HG02642 (cell line): Measurements from ENCODE around the gene AGTRAP.

ENCODE experiments used
- ATAC-seq: cut with Tn5 transposase; IDR thresholded peaks from one replicate; pipeline ENCODE4 v1.9.1; 2021; ENCODE audit warnings: mild to moderate bottlenecking; ENCODE audit not compliant: unreplicated experiment, poor library complexity

The AGTRAP gene

DNA sequence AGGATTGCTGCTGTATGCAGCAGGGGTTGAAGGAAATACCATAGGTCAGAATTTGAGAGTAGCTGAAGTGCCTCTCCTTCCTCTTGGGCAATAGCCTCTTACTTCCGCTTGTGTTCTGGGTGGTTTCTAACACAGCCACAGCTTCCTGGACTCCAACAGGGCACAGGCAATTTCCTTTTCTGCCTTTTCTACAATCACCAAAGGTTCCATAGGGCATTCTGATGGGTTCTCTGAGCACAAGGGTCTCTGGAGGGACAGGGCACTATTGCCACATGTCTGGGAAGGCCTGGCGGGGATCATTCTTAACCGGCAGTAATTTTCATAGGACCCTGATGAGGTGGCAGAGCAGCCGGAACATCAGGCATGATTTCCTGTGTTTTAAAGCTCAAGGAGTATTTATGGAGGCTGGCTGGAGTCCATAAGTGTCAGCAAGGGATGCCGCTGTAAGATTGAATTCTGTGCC lies 5.5 kb upstream of the AGTRAP start:
- ATAC-seq: no peak

DNA sequence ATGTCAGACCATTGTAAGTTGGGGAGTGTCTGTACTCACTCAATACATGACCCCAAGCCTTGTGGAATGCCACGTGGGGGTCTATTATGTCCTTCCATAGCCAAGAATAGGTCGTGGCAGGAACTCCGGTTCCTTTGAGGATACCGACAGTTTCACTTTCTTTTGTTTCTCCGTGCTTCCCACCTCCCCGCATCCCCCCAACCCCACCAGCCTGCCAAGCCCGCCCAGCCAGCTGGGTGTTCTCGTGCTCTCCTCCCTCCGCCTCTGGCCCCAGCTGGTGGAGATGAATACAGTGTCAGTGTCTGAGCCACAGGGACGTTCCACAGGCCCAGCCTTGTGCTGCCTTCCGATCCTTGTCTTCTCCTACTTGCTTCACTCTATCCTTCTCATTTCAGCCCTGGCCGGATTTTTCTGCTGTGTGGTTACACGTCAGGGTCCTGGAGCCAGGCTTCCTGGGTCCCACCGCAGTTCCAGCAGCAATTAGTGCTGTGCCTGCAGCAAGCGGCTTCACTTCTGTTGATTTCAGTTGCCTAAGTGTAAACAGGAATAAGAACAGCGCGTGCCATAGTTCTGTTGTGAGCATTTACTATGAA lies 4.1 kb upstream of the AGTRAP start:
- no peak for ATAC-seq

DNA sequence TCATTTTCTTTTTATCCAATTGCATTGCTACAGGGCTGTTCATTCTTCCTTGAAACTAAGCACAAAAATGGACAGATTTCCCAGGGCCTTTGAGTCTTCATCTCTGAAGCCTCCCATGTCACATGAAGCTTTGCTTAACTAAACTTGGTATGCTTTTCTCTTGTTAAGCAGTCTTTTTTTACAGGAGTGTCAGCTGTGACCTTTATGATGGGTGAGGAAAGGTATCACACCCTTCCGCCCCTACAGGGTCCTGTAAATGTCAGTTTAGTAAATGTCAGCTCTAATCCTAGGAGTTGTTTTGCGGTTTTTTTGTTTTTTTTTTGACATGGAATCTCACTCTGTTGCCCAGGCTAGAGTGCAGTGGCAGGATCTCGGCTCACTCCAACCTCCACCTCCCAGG lies 2.6 kb upstream of the AGTRAP start:
- ATAC-seq: no peak

DNA sequence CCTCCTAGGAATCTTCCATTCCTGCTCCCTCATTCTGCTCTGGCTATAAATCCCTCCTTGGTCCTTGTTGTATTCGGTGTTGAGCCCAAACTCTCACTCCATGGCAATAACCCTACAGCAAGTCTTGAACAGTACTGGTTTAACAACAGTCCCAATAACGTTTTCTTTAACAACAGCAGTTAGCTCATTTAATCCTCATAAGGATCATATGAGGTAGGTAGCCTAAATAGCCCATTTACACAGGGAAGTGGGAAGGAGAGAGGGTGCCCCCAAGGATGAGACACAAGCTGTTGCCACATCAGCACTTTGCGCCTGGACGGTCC lies 444 bp upstream of the AGTRAP start:
- ATAC-seq: no peak

DNA sequence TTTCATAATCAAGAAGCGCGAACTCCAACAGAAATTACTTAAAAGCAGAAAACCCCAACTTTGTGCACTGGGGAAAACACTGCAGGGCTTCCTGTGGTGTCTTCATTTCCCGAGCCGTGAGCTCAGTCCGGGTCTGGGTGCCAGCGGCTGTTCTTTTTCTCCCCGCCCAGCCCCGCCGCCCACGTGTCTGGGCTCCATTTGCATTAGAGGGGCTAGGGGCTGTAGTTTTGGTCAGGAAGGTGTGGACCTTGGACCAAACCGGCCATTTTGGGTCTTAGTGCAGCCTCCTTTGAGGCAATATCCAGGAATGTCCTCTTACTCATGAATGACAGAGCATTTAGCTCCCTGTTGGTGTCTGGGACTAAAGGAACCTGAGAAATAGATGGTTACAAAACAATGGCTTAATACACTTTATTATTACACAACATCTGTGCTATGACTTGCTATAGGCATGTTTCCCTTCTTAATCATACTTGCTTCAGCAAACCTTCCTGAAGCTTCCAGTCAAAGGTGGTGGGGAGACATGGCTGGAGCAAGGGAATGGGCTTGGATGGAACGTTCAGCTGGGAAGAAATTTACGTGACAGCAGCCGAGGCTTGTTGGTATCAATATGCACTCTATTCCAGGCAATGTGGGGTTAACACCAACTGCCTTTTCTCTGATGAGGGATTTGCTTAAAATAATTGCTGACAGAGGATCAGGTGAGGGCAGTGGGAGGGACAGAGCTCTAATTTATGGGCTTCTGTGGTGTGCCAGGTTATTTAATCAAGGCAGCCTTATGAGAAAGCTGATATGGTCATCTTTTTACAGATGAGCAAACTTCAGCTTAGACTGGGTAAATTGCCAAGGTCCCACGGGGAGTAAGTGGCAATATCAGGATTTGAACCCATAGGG lies 1.1 kb downstream of the AGTRAP start:
- ATAC-seq: no peak

DNA sequence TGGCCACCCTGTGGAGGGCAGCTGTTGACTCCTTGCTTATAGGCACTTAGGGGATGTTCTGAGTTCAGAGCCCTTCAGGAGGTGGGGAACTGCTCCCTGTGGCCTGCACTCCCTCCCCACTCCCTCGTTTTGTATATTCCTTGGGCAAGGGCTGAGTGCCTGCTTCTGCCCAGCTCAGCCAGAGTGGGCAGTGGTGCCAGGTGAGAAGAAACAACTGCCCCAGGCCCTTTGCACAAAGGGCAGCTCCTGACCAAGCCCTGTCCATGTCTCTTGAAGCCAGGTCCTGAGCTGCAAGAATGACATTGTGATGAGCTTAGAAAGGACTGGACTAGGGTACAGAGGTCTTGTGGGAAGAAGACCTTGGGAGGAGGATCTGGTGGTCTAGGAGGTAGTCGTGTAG lies 2.2 kb downstream of the AGTRAP start:
- ATAC-seq: no peak

DNA sequence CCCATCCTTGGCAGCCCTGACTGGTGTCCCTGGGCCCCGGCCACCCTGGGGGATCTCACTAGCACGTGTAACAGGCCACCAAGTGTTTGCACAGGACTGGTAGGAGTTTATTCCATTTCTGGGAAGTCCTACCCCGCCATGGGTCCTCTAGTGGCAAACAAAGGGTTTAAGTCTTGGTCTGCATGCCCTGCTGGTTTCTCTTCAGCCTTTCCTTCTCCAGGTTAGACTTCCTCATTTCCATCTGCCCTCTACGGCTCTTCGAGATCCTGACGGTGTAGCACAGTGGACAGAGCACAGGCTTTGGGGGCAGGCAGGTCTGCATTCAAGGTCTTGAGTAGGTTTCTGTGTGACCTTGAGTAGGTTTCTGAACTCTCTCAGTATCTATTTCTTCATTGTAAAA lies 2.8 kb downstream of the AGTRAP start:
- no peak for ATAC-seq

DNA sequence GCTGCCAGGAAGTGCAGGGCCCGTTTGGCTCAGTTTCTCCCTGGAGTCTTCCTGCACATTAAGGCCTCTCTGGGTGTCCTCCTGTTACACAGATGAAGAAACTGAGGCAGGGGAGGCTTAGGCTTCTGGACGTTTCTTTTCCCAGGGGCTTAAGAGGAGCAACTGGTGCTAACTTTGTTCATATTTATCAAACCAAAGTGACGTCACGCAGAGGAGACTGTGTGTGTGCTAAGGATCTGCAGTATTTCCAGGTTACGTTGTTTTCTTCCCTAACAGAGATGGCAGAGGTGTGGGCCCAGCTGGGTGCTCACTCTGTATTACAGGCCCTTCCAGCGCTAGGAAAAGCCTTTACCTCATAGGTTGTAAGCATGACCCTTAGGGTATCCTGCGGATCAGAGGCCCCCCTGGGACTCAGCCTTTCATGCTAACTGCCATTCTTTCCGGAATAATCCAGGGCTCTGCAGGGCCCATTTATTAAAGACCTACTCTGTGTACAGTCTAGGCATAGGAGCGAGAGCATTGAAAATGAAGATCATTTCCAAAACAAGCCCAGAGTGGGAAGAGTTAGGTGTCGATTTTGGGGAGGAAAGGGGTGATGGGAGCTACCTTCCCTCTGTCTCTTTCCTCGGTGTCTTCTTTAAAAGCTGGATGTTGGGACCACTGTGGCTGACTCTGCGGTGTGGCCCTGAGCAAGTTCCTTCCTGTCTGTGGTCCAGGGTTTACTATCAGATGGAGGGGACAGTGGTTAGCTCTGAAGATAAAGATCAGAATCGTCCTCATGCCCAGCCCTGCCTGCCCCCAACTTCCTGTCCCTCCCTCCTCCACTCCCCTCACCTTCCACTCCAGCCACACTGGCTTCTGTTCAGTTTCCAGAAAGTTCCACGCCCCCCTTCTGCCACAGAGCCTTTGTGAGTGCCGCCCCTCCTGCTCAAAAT lies 4.6 kb downstream of the AGTRAP start:
- no peak for ATAC-seq

DNA sequence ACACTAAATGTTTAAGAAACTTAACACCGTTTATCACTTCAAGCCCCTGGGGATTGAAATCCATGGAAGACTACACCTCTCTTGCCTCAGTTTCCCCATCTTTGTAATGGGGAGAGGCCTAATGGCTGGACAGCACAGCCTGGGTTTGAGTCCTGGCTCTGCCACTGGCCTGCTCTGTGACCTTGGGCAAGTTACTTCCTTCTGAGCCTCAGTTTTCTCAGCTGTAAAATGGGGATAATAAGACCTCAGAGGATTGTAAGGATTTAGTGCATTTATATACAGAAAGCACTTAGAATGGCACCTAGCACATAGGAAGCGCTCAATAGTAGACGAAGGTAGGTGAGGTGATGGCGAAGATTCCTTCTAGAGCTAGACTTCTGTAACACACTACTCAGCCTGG lies 5.5 kb downstream of the AGTRAP start:
- ATAC-seq: no peak

DNA sequence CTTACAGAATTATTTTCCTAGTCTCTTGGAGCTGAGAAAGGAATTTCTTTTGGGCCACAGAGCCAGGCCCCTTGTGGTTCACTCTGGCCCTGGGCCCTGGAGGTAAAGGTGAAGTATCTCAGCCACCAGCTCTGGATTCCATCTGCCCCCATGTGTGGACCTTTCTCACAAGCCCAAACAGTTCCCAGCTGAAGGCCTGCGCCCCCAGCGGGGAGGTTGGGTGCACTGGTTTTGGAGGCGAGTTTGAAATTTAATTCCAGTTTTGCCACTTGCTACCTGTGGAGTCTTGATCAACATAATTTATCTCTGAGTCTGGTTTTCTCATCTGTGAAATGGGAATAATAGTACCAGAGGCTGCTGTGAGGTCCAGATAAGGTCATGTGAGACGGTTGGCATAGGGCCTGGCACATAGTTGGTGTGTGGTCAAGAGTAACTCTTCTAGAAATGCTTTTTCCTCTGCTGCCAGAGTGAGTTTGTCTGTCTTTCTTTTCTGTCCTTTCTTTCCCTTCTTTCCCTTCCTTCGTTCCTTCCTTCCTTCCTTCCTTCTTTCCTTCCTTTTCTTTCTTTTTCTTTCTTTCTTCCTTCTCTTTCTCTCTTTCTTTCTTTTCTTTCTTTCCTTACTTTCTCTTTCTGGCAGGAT lies 6.1 kb downstream of the AGTRAP start:
- no peak for ATAC-seq

DNA sequence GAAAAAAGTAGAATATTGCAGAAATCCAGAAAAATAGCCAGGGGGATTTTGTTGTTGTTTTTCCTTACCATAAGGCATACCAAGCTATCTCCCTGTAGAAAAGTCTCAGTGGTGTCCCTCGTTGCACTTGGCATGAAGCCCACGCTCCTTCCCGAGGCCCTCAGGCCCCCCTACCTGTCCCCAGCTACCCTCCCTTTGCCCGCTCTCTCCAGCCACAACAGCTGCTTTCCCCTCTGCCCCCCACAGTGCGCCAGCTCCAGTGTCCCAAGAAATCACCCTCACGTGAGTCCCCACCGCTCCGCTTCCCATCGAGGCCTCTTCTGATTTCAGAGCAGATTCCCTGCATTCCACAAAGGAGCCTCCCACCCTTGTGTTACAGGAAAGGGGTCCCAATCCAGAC lies 8.4 kb downstream of the AGTRAP start:
- ATAC-seq: no peak

DNA sequence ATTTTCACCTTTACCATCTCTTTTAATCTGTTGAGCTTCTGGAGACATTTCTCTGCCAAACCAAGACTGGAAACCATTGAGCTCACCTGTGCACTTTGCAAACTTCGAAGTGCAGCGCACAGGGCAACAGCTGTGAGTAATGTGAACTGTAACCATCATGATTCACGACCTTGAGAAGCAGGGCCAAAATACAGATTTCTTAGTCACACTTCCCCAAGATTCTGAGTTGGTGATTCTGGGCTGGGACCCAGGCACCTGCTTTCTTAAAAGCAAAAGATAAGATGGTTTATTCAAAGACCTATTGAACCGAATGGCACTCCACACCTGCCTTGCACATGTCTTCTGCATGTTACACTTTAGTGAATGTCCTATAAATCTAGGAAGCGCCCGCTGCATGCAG lies 10.2 kb downstream of the AGTRAP start:
- no peak for ATAC-seq

DNA sequence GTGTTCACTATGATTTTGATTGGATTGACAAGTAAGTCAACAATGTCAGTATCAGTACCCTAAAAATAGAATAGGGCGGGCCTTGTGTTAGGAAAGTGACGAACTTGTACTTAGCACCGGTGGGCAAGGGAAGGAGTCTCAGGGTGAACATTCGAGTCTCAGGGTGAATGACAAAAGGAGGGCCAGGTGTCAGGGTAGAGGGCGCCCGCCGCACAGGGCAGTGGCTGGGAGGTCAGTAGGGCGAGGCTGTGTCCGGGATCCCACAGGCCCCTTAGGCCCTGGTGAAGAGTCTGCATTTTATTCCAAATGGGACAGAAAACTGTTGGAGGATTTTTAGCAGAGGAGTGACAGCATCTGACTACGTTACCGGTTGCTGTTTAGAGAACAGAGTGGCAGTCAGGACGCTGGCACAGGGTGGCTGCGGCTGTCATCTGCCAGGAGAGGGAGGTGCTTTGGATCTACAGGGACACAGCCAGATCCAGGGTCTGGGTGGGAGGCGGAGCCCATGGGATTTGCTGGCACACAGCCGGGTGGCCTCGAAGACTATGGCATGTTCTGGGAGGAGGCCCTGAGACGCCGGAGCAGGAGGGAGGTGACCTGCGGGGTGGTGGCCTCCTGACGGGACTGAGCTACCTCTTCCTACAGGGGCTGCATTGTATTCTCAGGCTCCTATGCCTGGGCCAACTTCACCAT lies 11.0 kb downstream of the AGTRAP start:
- no peak for ATAC-seq

DNA sequence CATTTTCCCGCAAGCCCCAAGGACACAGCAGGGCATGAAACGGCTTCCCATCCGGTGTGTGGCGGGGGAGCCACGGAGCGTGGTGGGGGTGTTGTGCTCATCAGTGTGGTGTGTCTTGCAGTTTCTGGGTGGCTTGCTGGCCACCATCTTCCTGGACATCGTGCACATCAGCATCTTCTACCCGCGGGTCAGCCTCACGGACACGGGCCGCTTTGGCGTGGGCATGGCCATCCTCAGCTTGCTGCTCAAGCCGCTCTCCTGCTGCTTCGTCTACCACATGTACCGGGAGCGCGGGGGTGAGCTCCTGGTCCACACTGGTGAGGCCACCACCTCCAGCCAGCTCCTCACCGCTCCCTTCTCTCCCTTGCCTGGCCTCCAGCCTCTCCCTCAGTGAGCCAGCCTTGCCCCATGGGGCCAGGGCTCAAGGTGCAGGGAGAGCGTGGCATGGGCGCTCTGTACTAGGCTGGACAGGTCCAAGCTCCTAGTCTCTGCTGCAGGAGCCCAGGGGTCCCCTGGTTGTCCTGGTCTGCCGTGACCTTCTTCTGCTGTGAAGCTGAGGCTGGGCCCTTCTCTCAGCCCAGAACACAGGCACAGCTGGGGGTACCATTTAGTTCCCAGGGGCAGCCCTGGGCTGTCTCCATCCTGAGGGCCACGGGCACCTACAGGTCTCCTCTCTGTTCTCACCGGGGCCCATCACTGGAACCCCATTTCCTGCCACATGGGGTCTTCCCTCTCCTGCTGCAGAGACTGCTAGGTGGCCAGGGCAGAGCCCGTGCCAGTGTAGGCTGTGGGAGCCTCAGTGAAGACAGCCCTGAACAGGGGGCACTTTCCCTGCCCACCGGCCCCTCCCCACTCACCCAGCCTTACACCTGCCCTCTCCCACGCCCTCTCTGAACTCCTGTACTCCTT lies 12.6 kb downstream of the AGTRAP start:
- ATAC-seq: no peak

DNA sequence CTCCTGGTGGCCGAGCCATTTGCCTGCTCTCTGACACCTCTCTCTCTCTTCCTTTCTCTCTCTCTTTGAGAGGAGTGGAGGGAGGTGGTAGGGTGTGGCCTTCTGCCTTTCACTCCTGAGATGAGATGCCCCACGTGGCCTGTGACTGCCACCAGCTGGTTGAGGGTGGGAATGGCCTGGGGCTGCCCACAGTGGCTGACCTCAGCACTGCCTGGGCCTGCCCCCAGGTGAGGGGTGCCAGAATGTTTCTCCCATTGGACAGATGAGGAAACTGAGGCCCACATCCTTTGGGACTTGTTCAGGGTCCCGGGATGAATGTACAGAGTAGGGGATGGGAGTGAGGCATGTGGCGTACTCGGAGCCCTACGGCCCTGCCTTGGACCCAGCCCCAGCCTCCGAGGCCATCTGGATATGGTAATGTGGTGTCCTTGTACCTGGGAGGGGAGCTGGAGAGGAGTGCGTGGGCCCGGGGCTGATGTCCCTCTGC lies 13.3 kb downstream of the AGTRAP start:
- ATAC-seq: no peak

DNA sequence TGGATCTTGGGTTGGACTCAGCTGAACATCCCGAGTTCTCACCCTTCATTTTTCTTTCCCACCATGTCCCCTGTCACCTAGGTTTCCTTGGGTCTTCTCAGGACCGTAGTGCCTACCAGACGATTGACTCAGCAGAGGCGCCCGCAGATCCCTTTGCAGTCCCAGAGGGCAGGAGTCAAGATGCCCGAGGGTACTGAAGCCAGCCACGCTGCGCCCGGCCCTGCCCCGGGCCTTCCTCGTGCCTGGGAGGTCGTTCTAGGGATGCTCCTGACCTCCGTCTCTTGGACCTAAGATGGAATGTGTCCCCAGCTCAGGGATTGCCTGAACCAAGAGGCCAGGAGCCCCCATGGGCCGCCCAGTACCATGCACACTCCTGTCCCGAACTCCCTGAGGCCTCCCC lies 14.1 kb downstream of the AGTRAP start:
- ATAC-seq: no peak

DNA sequence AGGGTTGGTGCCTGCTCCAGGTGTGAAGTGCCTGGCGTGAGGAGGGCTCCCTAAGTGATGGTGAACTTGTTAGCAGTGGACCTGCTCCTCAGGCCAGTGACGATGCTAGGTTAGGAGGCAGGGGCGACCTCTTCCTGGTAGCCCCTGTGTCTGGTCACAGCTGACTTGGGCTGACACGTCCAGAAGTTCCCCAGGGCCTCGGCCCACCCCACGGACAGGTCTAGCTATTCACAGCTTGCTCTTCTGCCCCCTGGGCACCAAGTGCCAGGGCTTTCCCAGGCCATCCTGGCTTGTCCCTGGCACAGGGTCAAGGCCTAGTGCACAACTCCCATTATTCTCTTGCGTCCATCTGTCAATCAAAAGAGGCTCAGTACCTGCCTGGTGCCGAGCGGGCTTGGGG lies 15.2 kb downstream of the AGTRAP start:
- ATAC-seq: no peak

DNA sequence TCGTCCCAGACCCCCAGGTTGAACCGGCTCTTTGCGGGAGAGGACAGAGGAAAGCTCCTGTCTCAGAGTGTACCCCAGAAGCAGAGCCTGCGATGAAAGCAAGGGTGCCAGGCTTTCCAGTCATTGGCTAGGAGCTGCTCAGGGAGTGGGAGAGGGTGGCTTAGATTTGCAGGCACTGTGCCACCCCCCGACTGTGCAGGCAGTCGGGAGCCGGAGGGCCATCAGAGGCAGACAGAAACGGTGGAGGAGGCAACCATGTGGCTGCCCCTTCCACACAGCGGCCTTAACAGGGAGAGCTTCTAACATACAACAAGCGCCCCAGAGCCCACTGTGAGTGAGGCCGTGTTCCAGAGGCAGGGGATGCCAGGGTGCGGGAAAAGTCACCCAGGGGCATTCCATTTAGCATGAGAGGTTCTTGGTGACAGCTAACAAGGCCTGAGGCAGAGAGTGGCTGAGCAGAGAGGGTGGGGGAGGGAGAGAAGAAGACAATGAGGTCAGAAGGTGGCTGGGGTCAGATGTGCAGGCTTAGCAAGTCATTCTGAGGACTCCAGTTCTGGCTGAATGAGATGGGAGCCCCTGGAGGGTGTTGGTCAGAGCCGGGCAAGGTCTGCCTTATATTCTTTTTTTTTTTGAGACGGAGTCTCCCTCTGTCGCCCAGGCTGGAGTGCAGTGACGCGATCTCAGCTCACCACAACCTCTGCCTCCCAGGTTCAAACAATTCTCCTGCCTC lies 16.6 kb downstream of the AGTRAP start:
- no peak for ATAC-seq
